Fibroblast of lung (primary cell): Measurements from ENCODE around the gene IL3.

ENCODE experiments used
- EZH2 ChIP-seq: IDR thresholded peaks from 2 replicates; pipeline ENCODE4 v1.5.1; 2012; ENCODE audit warnings: low read length, control low read depth, mild to moderate bottlenecking; ENCODE audit errors: missing control alignments
- TF ChIP-seq, protein P1 (sequence below), 2 donors: IDR thresholded peaks in 1 of 2; conservative IDR thresholded peaks in 1 of 2; 1 replicate in 1 of 2; 2 replicates in 1 of 2; pipeline ENCODE4 v1.5.1; 2011 to 2012; ENCODE audit warnings: low read length in 2 of 2, control low read depth in 1 of 2, inconsistent platforms in 1 of 2, low read depth in 1 of 2, mild to moderate bottlenecking in 1 of 2

DNA sequence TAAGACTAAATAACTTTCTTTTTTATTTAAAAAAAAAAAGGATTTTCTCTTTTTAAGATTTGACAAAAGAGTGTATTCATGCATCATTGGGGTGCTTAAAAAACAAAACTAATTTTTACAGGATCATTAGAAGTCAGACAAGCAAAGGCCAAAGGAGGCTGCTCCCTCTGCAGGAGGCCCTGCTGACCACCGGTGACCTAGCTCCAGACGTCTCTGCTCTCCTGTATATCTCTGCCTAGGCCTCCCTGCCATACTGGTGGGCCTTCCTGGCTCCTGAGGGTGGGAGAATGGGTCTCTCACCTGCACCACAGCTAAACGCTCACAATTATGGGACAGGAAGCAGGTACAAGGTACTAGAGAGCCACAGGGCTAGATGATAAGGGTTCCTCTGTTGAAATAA lies 49.7 kb downstream of the IL3 start:
- TF ChIP-seq, protein P1, sequence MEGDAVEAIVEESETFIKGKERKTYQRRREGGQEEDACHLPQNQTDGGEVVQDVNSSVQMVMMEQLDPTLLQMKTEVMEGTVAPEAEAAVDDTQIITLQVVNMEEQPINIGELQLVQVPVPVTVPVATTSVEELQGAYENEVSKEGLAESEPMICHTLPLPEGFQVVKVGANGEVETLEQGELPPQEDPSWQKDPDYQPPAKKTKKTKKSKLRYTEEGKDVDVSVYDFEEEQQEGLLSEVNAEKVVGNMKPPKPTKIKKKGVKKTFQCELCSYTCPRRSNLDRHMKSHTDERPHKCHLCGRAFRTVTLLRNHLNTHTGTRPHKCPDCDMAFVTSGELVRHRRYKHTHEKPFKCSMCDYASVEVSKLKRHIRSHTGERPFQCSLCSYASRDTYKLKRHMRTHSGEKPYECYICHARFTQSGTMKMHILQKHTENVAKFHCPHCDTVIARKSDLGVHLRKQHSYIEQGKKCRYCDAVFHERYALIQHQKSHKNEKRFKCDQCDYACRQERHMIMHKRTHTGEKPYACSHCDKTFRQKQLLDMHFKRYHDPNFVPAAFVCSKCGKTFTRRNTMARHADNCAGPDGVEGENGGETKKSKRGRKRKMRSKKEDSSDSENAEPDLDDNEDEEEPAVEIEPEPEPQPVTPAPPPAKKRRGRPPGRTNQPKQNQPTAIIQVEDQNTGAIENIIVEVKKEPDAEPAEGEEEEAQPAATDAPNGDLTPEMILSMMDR (conservative IDR thresholded peaks at IDR 0.05 in 1 of 2, IDR thresholded peaks at IDR 0.05 in 1 of 2; ENCODE audit: low read depth in 1 of 2, low read length in 2 of 2), result no peak
- no peak for TF ChIP-seq EZH2
